Stimulated activated CD4-positive, alpha-beta T cell treated with anti-CD3 and anti-CD28 coated beads, Interleukin-15, amount 100 ng/mL, for 1 hour (primary cell): ENCODE results near the gene YTHDF1.
"Not testable (repeated sequence)": the region's sequence is repeated elsewhere in the genome, so short reads cannot be mapped to it uniquely, and the experiment has no call there.

Source experiments
- DNase-seq, 2 donors: peaks; one replicate each; pipeline ENCODE4 v3.0.0-alpha.2; 2020; ENCODE audit warnings: low read depth in 1 of 2, low spot score in 1 of 2

YTHDF1 gene

GRCh38 chr20:63216041-63216848, at the start of gene YTHDF1:
YTHDF1 (minus strand) TSS chr20:63216131; CDS start chr20:63215892, 239 bp downstream.
- peak; percentile 93 to 95 for DNase-seq

DNA sequence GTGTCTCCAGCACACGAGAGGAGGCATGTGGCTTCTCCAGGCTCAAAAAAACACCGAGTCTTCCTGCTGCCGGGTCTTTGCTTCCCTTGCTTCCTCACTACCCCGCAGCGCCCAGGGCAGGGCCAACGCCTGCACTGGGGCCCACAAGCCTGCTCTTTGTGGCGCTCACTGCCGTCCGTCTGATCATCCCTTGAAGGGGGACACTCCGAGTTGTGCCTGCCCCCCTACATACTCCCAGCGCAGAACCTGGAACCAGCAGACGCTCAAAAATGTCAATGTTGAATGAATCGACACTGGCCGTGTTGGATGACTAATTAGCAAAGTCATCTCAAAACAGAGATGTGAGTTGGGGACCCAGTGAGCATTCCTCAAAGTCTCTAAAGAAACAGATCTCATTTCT, 48.6 kb upstream of the YTHDF1 start:
- DNase-seq = no peak

- no peak for DNase-seq
Observed at GRCh38 chr20:63264000-63264399, 48.1 kb upstream of the YTHDF1 start.

DNA sequence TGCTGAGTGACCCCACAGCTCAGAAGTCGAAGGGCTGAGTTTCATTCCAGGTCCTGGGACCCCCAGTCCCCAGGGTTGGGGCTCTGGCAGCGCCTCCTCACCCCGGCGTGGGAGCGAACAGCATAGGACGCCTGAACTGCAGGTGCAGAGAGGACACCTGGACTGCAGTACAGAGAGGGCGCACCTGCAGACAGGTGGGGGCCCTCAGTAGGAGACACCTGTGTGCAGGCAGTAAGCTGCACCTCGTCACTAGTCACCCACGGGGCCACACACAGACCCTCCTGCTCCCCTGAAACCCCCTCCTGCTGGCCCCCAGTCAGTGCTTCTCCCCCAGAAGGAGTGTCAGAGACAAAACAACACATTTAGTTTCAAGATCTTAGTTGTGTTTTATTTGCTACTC, 46.9 kb upstream of the YTHDF1 start:
- no peak for DNase-seq

DNA sequence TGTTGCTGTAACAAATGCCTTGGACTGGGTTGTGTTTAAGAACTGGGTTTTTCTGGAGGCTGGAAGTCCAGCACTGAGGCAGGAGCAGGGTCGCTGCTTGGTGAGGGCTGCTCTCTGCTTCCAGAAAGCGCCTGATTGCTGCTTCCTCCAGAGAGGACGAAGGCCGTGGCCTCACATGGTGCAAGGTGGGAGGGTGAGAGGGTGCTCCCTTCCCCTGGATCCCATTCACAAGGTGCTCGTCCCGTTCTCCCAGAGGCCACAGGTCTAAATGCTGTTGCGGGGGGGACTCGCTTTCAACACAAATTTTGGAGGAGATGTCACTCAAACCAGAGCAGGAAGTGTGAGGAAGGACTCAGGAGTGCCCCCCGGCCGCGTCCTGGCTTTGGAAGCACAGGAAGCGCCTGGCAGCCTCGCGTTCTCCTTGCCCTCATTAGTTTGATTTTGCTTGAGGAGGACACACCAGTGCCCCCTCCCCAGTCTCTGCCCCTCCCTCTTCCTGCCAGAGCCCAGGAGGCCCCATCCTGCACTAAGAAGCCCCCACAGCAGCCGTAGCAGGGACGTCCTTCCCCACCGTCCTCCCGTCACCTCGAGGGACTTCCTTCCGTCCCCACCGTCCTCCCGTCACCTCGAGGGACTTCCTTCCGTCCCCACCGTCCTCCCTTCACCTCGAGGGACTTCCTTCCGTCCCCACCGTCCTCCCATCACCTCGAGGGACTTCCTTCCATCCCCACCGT, 46.0 kb upstream of the YTHDF1 start:
- no peak for DNase-seq

DNA sequence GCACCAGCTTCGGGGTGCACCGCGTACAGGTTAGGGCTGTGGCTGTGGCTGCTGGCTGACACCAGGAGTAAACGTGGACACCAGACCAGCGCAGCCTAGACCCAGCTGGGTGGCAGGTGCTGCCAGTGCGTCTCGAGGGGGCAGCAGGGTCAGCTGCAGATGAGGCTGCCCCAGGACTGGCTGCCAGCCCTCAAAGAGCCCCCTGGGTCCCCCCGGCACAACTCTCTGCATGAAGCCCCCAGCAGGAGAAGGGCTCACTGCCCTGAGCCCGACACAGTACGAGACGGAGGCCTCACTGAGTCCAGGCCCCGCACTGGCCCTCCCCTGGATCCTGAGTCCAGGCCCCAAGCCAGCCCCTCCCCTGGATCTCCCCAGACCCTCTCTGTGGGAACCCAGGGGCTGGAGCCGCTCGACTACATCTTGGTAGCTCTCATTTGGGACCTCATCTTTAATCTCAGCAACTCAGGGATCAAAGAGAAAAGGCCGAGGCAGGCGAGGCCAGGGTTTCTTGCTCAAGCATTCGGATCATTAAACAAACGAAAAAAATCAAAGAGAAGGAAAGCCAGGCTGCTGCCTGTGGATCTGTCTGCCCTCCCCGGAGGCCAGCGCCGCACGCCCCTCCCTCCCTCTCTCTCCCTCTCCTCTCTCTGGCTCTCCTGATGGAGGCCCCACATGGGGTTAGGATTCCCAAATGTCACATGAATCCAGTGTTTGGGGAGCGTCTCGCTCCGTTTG, 45.3 kb upstream of the YTHDF1 start:
- DNase-seq = no peak

- DNase-seq = no peak
Observed at GRCh38 chr20:63260521-63260920, 44.6 kb upstream of the YTHDF1 start.

GRCh38 chr20:63259734-63260460, 44.0 kb upstream of the YTHDF1 start:
- DNase-seq = no peak

DNA sequence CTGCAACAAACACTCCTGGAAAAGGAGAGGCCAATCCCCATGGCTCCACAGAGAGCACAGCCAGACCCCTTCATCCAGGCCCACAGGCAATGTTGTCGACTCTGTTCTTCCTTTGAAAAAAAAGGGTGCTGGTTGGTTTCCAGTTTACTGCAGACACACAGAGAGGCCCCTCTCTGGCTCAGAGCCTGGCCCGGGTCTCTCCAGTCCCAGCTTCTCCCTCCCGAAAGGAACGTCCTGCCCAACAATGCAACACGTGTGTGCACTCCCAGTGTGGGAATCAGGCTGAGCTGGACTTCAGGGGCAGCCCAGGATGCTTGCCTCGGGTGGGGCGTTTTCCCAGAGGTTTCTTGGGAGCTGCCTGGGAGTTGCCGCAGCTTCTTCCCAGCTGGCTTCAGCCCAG, 42.9 kb upstream of the YTHDF1 start:
- no peak for DNase-seq

- no peak for DNase-seq
Observed at GRCh38 chr20:63257629-63258028, 41.7 kb upstream of the YTHDF1 start.

DNA sequence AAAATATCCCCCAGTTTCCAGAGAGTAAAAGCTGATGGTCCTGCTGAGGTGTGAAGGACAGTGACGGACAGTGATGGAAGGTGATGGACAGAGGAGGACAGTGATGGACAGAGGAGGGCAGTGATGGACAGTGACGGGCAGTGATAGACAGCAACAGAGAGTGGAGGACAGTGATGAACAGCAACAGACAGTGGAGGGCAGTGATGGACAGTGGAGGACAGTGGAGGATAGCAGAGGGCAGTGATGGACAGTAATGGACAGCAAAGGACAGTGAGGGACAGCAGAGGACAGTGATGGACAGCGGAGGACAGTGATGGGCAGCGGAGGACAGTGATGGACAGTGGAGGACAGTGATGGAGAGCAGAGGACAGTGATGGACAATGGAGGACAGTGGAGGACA, 41.0 kb upstream of the YTHDF1 start:
- DNase-seq = no peak

DNA sequence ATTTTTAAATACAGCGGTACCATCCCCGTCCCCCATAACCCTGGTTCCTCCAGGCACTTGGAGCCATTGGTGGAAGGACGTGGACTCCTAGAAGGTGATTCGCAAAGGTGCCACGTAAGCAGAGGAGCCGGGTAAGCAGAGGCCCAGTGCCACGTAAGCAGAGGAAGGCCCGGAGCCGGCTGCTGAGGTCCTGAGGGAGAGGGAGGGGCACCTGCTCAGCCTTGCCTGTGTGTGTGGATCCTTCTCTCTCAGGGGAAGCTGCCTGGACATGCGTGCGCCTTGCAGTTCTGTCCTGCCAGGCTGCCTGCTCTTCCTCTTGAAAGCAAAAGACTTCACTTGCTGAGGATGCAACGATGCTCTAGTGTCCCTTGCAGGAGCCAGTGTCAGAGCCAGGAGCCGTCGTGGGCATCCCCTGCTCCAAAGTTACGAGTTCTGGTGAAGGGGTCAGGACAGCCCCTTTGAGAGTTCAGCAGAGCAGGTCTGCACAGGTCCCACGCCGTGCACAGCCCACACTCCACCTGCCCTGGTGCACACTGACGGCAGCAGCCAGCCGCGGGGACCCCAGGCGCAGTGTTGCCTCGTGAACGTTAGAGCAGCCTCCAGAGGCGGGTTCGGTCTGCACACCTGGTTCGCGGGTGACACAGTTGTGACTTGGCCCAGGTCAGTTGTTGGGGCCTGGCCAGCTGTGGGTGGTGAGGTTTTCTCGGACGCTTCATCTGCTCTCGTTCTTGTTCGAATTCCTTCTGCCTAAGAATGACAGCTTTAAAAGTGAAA, 40.2 kb upstream of the YTHDF1 start:
- no peak for DNase-seq

DNA sequence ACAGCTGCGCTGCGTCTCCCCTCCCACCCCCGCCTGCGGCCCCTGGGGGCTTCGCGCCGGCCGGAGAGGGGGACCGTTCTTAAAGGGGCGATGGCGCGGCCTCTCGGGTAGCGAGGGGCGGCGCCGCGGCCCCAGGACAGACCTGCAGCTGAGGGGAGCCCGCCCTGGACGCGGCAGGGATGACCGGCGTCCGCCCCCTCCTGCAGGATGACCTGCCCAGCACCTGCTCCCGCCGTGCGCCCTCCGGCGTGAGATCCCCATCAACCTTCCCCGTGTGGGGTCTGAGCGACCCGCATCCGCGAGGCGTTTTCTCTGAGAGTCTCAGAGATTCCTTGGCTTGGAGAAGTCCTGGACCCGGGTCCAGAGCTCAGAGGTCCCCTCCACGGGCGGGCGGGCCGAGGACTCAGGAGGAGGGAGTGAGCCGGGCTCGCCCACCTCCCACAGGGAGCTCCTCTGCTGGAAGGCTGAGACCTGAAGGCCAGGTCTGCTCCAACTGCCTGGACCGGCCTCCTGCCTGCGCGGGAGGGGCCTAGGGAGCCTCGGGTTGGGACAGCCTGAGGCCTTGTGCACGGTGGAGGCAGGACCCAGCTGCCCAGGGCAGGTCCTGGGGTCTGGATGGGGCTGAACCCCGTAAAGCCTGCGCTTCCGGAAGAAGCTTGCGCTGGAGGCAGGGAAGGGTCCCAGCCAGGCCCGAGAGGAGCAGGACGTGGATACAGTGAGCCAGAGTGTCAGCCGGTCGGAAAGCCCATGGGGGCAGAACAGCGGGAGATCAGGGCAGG, 38.9 kb upstream of the YTHDF1 start:
- no peak for DNase-seq

- no peak for DNase-seq
Observed at GRCh38 chr20:63254232-63254605, 38.3 kb upstream of the YTHDF1 start, which contains the start of gene NKAIN4. NKAIN4 (minus strand) TSS chr20:63254463; CDS start chr20:63254450, 13 bp downstream.

GRCh38 chr20:63253438-63254231, 37.7 kb upstream of the YTHDF1 start:
- DNase-seq = no peak

GRCh38 chr20:63253065-63253437, 37.1 kb upstream of the YTHDF1 start:
- no peak for DNase-seq

DNA sequence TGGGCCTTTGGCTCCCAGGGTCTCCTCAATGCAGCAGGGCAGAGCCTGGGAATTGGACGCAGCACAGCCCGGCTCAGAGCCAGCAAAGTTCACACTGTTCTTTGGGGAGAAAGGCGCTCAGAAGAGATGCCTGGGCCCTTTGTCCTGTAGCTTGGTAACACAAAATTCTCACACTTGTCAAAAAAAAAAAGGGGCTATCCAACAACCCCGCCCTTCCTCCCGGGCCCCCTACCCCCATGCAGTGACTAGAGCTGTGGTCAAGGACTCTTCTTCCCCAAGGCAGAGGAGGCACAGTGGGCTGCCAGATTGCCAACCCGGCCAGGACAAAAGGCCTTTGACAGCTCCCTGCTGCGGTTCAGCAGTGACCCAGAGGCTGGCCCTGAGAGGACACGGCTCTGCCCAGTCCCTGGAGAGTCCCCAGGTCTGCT, 36.4 kb upstream of the YTHDF1 start:
- no peak for DNase-seq

GRCh38 chr20:63251350-63251749, 35.4 kb upstream of the YTHDF1 start:
- not testable (repeated sequence) for DNase-seq

DNA sequence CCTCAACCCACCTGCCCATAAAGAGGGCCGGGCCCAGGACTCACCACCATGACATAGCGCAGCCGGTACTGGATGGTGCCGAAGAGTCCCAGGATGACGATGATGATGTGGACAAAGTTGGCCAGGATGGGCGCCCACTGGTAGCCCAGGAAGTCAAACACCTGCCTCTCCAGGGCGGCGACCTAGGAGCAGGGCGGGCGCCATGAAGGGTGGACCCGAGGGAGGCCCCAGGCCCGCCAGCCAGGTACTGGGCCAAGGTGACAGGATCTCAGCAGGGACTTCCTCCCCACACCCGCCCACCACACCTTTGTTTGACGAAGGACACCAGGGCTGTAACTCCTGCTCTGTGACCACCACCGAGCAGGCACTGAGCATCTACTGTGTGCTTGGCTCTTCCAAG, 34.0 kb upstream of the YTHDF1 start:
- no peak for DNase-seq
